ENCODE data around the gene GNAO1. TPM values are rescaled to one million over a fixed set of nuclear protein-coding genes. Genes with fewer than 3 reads are reported as not detected.

Gene GNAO1
- total and polyA plus RNA-seq, 7 donors: 0.35 to 1.9 (median 0.60) TPM

DNA sequence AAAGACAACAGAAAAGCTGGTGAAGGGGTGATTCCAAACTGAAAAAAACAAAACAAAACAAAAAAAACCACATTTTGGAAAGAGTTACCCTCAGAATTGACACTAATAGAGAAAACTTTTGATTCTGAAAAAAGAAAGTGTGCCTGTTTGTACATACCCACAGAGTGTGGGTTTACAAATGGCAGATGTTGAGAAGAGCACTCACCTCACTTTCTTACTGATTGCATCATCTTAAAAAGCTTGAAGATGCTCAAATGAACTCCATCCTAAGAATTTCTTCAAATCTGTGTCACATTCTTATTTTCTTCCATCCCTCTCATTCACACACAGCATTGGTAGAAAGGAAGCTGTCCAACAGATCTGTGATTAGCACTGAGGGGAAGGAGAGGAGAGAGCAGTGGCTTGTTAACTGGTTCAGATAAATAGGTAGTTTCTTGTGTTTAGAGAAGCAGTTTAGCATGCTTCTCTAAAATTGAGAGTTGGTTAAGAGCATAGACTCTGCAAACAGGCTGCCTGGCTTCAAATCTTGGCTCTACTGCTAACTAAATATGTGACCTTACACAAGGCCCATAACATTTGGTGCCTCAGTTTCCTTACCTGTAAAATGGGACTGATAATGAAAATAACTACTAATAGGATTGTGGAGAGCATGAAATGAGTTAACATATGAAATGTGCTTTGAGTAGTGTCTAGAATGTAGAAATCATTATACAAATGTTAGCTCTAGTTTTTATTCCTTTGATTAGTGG, 6.9 kb downstream of the GNAO1 start:
- Histone ChIP-seq H3K36me3 (ENCODE audit: insufficient read depth in 1 of 2, low read depth in 1 of 2) (no peaks in the 10 kb centered on the region), H3K27ac (no peak overlapping the region), H3K9me3 (no peaks in the 10 kb centered on the region), H3K4me3 (no peak overlapping the region), H3K27me3 (ENCODE audit: insufficient read depth in 3 of 3, low read length in 2 of 3) (peaks cover 0 to 49% (median 4%) of the 10 kb centered on the region in 3 donors), H3K4me1 (no peaks in the 10 kb centered on the region)
- TF ChIP-seq, protein P1, sequence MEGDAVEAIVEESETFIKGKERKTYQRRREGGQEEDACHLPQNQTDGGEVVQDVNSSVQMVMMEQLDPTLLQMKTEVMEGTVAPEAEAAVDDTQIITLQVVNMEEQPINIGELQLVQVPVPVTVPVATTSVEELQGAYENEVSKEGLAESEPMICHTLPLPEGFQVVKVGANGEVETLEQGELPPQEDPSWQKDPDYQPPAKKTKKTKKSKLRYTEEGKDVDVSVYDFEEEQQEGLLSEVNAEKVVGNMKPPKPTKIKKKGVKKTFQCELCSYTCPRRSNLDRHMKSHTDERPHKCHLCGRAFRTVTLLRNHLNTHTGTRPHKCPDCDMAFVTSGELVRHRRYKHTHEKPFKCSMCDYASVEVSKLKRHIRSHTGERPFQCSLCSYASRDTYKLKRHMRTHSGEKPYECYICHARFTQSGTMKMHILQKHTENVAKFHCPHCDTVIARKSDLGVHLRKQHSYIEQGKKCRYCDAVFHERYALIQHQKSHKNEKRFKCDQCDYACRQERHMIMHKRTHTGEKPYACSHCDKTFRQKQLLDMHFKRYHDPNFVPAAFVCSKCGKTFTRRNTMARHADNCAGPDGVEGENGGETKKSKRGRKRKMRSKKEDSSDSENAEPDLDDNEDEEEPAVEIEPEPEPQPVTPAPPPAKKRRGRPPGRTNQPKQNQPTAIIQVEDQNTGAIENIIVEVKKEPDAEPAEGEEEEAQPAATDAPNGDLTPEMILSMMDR (IDR thresholded peaks at IDR 0.05): no peak
- DNase-seq (no peak), ATAC-seq (no peak)
- intact Hi-C loops (cut with DNase I): no loop called here

DNA sequence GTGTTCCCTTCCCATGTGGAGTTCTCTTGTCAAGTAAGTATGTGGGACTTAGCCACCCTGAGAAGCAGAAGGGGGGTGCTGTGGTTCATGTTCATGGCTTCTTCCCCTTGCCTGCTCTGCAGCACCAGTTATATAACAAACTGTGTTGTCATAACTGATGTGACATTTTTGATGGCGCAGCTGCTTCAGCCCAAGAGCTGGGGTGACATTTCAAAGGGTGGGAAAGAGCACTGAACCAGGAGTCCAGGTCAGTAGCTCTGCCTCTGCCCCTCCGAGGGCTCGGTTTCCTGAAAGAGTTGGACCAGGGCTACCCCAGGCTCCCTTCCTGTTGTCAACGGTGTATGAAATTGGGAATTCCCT, 7.4 kb downstream of the GNAO1 start:
- intact Hi-C loops (cut with DNase I): no loop called here
- H3K27ac ChIP-seq: no peak overlapping the region
- DNase-seq (no peak), ATAC-seq (no peak)
- 47 to 61% (median 48%) methylated on average over 4 of the region's 4 CpGs for WGBS, 3 donors
- TF ChIP-seq, protein P1 (IDR thresholded peaks at IDR 0.05): no peak
- no peak overlapping the region for H3K4me3 ChIP-seq
- H3K36me3 ChIP-seq (ENCODE audit: insufficient read depth in 1 of 2, low read depth in 1 of 2): no peaks in the 10 kb centered on the region
- no peaks in the 10 kb centered on the region for H3K9me3 ChIP-seq
- H3K4me1 ChIP-seq: no peaks in the 10 kb centered on the region
- peaks cover 0 to 43% (median 4%) of the 10 kb centered on the region in 3 donors for H3K27me3 ChIP-seq (ENCODE audit: insufficient read depth in 3 of 3, low read length in 2 of 3)

DNA sequence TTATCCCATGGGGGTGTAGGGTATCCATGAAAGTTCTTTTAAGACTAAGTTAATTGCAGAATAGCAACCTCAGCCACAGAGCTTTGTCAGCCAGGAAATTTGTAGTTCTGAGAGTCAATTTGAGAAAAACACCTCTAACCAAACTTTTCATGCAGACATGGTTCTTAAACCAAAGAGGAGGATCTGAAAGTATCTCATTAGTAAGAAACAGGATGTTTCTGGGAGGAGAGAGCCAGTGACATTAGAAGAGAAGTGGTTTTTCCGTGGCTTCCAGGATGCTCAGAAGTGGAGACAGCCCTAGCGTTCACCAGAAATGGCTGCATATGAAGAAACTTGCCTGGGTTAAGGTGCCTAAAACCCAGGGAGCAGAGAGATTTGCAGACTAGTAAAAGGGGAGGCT, 7.9 kb downstream of the GNAO1 start:
- H3K36me3 ChIP-seq (ENCODE audit: insufficient read depth in 1 of 2, low read depth in 1 of 2): no peaks in the 10 kb centered on the region
- no peak for DNase-seq
- H3K27me3 ChIP-seq (ENCODE audit: insufficient read depth in 3 of 3, low read length in 2 of 3): peaks cover 0 to 39% (median under 1%) of the 10 kb centered on the region in 3 donors
- no peaks in the 10 kb centered on the region for H3K4me1 ChIP-seq
- ATAC-seq: no peak
- no peak overlapping the region for H3K27ac ChIP-seq
- intact Hi-C loops (cut with DNase I): no loop called here
- no peaks in the 10 kb centered on the region for H3K9me3 ChIP-seq
- TF ChIP-seq, protein P1 (IDR thresholded peaks at IDR 0.05): no peak
- H3K4me3 ChIP-seq: no peak overlapping the region
- 74 to 78% (median 75%) methylated on average over 2 of the region's 2 CpGs for WGBS, 3 donors

DNA sequence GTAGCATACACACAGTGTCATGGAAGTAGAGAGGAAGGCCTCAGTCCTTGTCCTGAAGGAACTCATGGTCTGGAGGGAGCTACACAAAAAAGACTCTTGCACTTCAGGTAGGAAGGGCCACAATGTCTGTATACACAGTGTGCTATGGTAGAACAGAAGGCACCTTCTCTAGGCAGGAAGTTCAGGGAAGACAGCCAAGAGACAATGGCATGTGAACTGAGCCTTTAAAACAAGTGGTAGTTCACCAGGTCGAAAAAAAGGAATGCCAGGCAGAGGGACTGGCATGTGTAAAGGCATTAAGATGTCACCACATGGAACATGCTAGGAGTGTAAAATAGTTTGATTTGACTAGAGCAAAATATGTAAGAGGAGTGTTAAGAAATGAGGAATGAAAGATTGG, 9.7 kb downstream of the GNAO1 start:
- no peaks in the 10 kb centered on the region for H3K9me3 ChIP-seq
- H3K4me3 ChIP-seq: no peak overlapping the region
- DNase-seq (no peak), ATAC-seq (no peak)
- peaks cover 0 to 22% (median 0%) of the 10 kb centered on the region in 3 donors for H3K27me3 ChIP-seq (ENCODE audit: insufficient read depth in 3 of 3, low read length in 2 of 3)
- intact Hi-C loops (cut with DNase I): no loop called here
- H3K27ac ChIP-seq: no peak overlapping the region
- H3K4me1 ChIP-seq: no peaks in the 10 kb centered on the region
- 33 to 68% (median 36%) methylated on average over 1 of the region's 1 CpG for WGBS, 3 donors
- TF ChIP-seq, protein P1 (IDR thresholded peaks at IDR 0.05): no peak
- H3K36me3 ChIP-seq (ENCODE audit: insufficient read depth in 1 of 2, low read depth in 1 of 2): no peaks in the 10 kb centered on the region

DNA sequence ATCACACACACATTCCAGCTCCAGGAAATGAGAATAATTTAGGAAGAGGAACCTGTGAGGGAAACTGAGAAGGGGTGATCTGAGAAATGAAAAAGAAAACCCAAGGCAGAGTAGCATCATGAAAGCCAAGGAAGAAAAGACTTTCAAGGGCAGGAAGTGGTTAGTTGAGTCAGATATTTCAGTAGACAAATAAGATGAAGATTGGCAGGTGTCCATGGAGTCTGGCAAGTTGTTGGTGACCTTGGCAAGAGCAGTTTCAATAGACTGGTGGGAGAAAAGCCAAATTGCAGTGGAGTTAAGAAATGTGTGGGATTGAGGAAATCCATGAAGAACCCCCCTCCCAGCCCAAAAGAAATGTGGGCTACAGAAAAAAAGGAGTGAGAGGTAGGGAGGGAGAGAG, 10.7 kb downstream of the GNAO1 start:
- H3K27ac ChIP-seq: no peak overlapping the region

More for the DNA sequence above, 10.7 kb downstream of the GNAO1 start:
- intact Hi-C loops (cut with DNase I): no loop called here
- H3K27me3 ChIP-seq (ENCODE audit: insufficient read depth in 3 of 3, low read length in 2 of 3): peaks cover 0 to 12% (median 0%) of the 10 kb centered on the region in 3 donors
- DNase-seq (no peak), ATAC-seq (no peak)
- TF ChIP-seq, protein P1 (IDR thresholded peaks at IDR 0.05): no peak
- H3K36me3 ChIP-seq (ENCODE audit: insufficient read depth in 1 of 2, low read depth in 1 of 2): no peaks in the 10 kb centered on the region
- H3K4me3 ChIP-seq: no peak overlapping the region
- H3K4me1 ChIP-seq: no peaks in the 10 kb centered on the region
- no peaks in the 10 kb centered on the region for H3K9me3 ChIP-seq

All from psoas muscle (tissue), 8 donors.